Measurements from ENCODE around the gene TADA1.

The TADA1 gene

DNA sequence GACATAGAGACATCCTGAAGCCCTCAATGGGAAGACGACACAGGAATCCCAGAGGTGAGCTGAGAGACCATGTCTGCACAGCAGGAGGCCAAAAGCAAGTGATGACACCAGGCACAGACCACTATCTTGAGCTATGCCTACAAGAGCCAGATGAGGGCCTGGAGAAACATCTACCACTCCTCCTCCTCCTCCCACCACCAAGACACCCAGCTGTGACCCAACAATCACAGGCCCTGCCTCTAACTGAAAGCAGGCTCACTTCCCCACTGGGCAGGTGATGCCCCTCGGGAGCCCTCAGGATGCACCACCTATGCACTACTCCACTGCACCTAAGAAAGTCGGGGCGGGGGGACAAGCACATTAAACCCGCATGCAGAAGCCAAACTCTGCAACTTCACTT lies 16.5 kb downstream of the TADA1 start:
- no peak overlapping the region for H3K4me3 ChIP-seq (ENCODE audit: low read depth, low read length)
- TF ChIP-seq, protein P1, sequence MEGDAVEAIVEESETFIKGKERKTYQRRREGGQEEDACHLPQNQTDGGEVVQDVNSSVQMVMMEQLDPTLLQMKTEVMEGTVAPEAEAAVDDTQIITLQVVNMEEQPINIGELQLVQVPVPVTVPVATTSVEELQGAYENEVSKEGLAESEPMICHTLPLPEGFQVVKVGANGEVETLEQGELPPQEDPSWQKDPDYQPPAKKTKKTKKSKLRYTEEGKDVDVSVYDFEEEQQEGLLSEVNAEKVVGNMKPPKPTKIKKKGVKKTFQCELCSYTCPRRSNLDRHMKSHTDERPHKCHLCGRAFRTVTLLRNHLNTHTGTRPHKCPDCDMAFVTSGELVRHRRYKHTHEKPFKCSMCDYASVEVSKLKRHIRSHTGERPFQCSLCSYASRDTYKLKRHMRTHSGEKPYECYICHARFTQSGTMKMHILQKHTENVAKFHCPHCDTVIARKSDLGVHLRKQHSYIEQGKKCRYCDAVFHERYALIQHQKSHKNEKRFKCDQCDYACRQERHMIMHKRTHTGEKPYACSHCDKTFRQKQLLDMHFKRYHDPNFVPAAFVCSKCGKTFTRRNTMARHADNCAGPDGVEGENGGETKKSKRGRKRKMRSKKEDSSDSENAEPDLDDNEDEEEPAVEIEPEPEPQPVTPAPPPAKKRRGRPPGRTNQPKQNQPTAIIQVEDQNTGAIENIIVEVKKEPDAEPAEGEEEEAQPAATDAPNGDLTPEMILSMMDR (IDR thresholded peaks at IDR 0.05; ENCODE audit: low read depth, low read length): no peak

DNA sequence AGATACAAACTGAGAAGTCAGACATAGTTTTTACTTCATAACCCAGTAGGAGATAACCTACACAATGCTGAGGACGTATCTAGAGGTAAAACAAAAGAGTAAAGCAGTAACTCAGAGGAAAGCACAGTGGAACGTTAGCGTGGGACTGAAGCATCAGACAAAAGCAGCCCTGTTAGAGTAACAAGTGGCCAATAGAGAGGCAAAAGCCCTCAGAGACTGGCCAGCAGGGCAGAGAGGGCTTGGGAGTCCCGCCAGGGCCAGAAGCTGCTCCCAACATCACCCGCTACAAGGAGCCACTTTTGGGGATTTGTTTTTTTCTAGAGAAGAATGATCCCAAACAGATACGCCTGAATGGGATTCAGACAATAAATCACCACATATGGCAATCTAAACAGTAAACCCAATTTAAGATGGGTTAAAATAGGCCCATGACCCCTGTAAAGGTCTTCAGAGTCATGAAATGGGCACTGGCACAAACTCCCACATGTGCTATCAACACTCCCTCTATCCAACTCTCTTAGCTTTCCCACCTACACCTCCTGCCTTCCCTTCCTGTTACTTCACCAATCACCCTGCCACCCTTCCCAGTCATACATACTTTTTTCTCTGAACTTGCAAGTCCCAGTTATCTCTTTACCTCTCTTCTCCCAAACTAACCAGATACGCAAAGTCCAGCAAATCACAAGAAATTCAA lies 17.2 kb downstream of the TADA1 start:
- TF ChIP-seq, protein P1 (IDR thresholded peaks at IDR 0.05; ENCODE audit: low read depth, low read length): no peak

DNA sequence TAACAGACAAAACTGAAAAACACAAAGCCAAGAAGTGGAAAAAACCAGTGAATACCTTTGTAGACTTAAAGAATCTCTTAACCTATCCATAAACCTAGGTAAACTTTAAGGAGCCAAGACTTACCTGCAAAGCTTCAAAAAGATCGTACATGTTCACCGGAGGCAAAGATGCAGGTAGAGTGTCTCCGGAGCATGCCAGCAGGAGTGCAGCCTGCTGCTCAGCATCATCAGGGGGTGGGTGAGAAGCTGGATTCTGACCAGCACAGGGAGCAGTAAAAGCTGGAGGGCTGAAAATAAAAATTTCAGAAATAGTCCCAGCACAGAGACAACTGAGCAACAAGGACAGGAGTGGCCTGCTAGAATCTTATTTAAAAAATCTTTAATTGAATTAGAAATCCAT lies 18.1 kb downstream of the TADA1 start:
- TF ChIP-seq, protein P1 (IDR thresholded peaks at IDR 0.05; ENCODE audit: low read depth, low read length): no peak
- H3K4me3 ChIP-seq (ENCODE audit: low read depth, low read length): no peak overlapping the region

More for the DNA sequence above, 17.2 kb downstream of the TADA1 start:
- no peak overlapping the region for H3K4me3 ChIP-seq (ENCODE audit: low read depth, low read length)

DNA sequence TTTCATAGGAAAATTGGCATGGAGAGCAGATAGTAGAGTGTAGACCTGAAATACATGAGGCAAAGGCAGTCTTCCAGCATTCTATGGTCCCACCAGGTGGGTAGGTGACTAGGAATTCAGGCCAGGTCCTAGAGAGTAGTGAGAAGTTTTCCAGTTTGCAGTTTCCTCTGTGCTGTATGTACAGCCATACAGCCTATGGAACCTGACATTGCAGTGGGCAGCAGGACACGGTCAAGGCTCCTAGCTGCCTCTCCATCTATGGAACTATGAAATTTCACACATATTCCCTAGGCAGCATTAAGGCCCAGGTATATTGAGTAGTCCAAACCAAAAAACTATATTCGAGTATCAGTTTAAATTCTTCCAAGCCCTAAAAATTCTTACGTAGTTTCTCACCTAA lies 20.5 kb downstream of the TADA1 start:
- H3K4me3 ChIP-seq (ENCODE audit: low read depth, low read length): no peak overlapping the region
- TF ChIP-seq, protein P1 (IDR thresholded peaks at IDR 0.05; ENCODE audit: low read depth, low read length): no peak

DNA sequence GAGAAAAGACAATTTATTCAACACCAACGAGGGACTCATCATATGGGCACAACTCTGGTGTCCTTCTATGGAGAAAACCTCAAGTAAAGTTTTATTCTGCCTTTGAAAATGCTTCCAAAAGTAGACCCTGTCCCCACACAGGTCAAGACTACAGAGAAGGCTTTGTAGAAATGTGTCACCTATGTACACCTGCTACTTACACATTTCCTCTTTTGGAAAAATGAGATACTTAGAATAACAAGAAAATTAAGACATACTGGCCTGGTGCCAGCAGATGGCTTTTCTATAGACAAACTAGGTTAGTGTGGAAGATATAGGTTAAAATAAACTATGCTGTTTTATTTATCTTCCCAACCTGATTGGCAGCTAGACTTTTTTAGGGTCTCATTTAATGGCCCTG lies 23.1 kb downstream of the TADA1 start:
- no peak overlapping the region for H3K4me3 ChIP-seq (ENCODE audit: low read depth, low read length)
- TF ChIP-seq, protein P1 (IDR thresholded peaks at IDR 0.05; ENCODE audit: low read depth, low read length): no peak

DNA sequence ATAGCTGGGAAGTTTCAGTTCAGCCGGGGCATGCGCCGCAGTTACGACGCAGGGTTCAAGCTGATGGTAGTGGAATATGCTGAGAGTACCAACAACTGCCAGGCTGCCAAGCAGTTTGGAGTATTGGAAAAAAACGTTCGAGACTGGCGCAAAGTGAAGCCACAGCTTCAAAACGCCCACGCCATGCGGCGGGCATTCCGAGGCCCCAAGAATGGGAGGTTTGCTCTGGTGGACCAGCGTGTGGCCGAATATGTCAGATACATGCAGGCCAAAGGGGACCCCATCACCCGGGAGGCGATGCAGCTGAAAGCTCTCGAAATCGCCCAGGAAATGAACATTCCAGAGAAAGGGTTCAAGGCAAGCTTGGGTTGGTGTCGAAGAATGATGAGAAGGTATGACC lies 26.9 kb downstream of the TADA1 start:
- no peak overlapping the region for H3K4me3 ChIP-seq (ENCODE audit: low read depth, low read length)
- TF ChIP-seq, protein P1 (IDR thresholded peaks at IDR 0.05; ENCODE audit: low read depth, low read length): no peak

DNA sequence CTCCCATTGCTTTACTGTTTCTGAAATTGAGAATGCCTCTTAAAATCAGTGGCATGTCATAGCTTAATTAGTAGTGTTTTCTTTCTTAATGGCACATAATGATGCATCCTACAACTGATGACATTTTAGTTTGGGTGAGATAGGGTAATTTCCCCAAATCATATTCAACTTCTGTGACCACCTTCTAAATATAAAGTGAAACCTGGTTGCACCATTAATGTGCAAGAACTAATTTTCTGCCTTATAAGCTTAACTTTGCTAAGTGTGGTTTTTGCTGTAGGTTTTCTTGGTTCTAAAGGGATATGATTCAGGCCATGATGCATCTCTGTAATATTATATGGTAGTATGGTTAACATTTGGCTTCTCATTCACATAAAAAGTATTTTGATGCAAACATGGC lies 27.9 kb downstream of the TADA1 start:
- TF ChIP-seq, protein P1 (IDR thresholded peaks at IDR 0.05; ENCODE audit: low read depth, low read length): no peak

More for the DNA sequence above, 27.9 kb downstream of the TADA1 start:
- H3K4me3 ChIP-seq (ENCODE audit: low read depth, low read length): no peak overlapping the region

Data from WI38 (cell line).